IPS DF 6.9 (cell line): ENCODE measurements around the gene XIRP1.

Source experiments
- DNase-seq: peaks from one replicate; pipeline ENCODE4 v3.0.0-alpha.2; 2013; ENCODE audit warnings: low read depth, low spot score
- H3K27ac ChIP-seq: one replicate; pipeline ENCODE4 v1.5.1; 2013; ENCODE audit warnings: low read length, control low read depth
- H3K27me3 ChIP-seq: 2 replicates; pipeline ENCODE4 v1.6.1; 2013; ENCODE audit warnings: mild to moderate bottlenecking, low read length; ENCODE audit not compliant: control insufficient read depth, insufficient read depth
- H3K36me3 ChIP-seq: 2 replicates; pipeline ENCODE4 v1.6.1; 2013; ENCODE audit warnings: low read length; ENCODE audit not compliant: control insufficient read depth, insufficient read depth
- H3K4me1 ChIP-seq: 2 replicates; pipeline ENCODE4 v1.6.1; 2013; ENCODE audit warnings: low read length; ENCODE audit not compliant: control insufficient read depth, insufficient read depth
- H3K4me3 ChIP-seq: 2 replicates; pipeline ENCODE4 v1.5.1; 2013; ENCODE audit warnings: mild to moderate bottlenecking, low read length
- H3K9me3 ChIP-seq: 2 replicates; pipeline ENCODE4 v1.6.1; 2013; ENCODE audit warnings: low read length, inconsistent platforms; ENCODE audit not compliant: control insufficient read depth, insufficient read depth
- WGBS: extraction: QIAGEN DNeasy Blood & Tissue Kit; methylation state at CpG from one replicate; pipeline ENCODE4 v1.1.7; 2013; ENCODE audit warnings: mixed read lengths, missing lambda C conversion rate; ENCODE audit not compliant: insufficient read length, insufficient coverage; 5-methylcytosine and 5-hydroxymethylcytosine counted together

Gene XIRP1

DNA sequence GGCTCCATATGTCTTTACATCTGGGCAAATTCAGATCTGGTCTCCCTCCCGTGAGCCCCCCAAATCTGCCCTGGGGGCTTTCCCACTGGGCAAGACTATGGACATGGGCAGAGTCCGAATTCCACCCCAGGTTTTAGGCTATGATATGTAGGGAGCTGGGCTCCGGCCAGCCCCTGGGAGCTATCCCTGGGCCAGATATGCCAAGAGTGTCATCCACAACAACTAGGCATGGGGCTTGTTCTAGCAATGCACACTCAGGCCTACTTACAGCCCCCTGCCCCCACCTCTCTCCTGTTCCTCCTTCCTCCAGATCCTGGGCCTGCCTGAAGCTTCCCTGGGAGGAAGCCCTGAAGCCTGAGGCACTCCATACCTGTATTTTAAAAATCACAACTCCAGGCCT, 622 bp downstream of the XIRP1 start:
- Histone ChIP-seq H3K4me3 (no peak overlapping the region), H3K9me3 (no peaks in the 10 kb centered on the region), H3K27me3 (no peaks in the 10 kb centered on the region), H3K4me1 (0 out of 2 replicates have a peak, but pooled peaks cover 2% of the 10 kb centered on the region), H3K36me3 (no peaks in the 10 kb centered on the region), H3K27ac (no peak overlapping the region)
- no peak for DNase-seq
- no CpG with 5 or more reads among the region's 3 CpGs for WGBS

DNA sequence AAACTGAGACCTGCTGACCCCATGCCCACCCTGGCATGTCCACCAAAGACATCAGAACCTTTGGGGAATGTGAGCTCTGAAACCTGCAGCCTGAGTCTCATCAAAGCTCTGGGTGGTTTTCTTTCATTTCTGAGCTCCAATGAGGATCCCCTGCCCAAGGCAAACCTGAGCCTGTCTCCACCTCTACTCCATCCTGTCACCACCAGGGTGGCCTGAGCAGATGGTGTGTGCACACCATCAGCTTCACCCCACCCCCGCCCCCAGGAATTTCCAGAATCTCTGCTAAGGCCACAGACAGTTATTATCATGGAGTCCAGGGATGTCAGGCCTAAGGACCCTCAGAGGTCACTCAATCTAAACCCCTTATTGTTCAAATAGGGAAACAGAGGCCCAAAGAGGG, 1.3 kb downstream of the XIRP1 start:
- Histone ChIP-seq H3K27ac (no peak overlapping the region), H3K9me3 (no peaks in the 10 kb centered on the region), H3K4me3 (no peak overlapping the region), H3K27me3 (no peaks in the 10 kb centered on the region), H3K36me3 (no peaks in the 10 kb centered on the region), H3K4me1 (no peaks in the 10 kb centered on the region)
- WGBS, result no CpG with 5 or more reads among the region's 1 CpG
- DNase-seq, result no peak

GRCh38 chr3:39190281-39191025, 1.9 kb downstream of the XIRP1 start:
- Histone ChIP-seq H3K27me3 (no peaks in the 10 kb centered on the region), H3K27ac (no peak overlapping the region), H3K4me3 (no peak overlapping the region), H3K36me3 (no peaks in the 10 kb centered on the region), H3K4me1 (no peaks in the 10 kb centered on the region), H3K9me3 (no peaks in the 10 kb centered on the region)
- no CpG with 5 or more reads among the region's 7 CpGs for WGBS
- DNase-seq, result no peak

GRCh38 chr3:39189959-39190269, 2.5 kb downstream of the XIRP1 start:
- H3K27ac ChIP-seq, result no peak overlapping the region
- WGBS, result no CpG with 5 or more reads among the region's 5 CpGs
- peak; percentile 66 for DNase-seq

DNA sequence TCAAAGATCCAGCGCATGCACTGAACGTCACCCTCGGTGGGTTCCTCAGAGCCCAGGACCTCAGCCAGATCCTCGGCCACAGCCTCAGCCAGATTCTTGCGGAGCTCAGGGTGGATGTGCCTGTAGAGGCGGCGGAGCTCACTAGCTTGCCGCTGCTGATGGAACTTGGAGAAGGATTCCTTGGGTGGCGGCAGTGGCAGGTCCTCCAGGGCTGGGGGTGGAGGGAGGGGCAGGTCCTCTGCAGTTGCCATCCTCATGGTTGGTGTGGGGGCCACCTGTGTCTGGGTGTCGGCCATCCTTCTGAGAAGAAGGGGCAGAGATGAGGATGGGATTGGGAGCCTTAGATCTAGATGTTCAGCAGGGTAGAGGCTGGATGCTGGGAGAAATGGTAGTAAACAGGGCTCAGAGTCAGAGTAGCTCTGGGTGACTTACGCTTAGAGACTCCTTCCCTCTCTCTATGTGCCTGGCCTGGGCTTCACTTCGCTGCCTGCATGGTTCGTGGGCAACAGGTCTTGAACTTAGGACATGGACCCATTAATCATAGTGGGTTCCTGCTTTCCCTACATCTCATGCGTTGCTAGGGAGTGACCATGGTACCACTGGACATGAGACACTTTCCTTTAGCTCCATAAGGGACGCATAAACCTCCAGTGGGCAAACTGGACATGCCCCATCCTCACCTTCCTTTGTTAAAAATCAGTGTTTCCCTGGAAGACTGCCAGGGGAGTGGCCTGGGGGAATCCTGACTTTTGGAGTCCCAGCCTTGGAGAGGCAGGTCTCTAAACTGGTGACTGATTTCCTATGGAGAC, 3.0 kb downstream of the XIRP1 start:
- H3K4me3 ChIP-seq, result no peak overlapping the region
- H3K27ac ChIP-seq, result no peak overlapping the region
- H3K27me3 ChIP-seq, result no peaks in the 10 kb centered on the region
- no CpG with 5 or more reads among the region's 15 CpGs for WGBS
- no peaks in the 10 kb centered on the region for H3K4me1 ChIP-seq
- no peaks in the 10 kb centered on the region for H3K36me3 ChIP-seq
- no peaks in the 10 kb centered on the region for H3K9me3 ChIP-seq
- DNase-seq, result no peak

More at GRCh38 chr3:39189959-39190269, 2.5 kb downstream of the XIRP1 start:
- Histone ChIP-seq H3K4me1 (no peaks in the 10 kb centered on the region), H3K36me3 (no peaks in the 10 kb centered on the region), H3K27me3 (no peaks in the 10 kb centered on the region), H3K4me3 (no peak overlapping the region), H3K9me3 (no peaks in the 10 kb centered on the region)

GRCh38 chr3:39188271-39189149, 3.9 kb downstream of the XIRP1 start:
- WGBS, result no CpG with 5 or more reads among the region's 35 CpGs

DNA sequence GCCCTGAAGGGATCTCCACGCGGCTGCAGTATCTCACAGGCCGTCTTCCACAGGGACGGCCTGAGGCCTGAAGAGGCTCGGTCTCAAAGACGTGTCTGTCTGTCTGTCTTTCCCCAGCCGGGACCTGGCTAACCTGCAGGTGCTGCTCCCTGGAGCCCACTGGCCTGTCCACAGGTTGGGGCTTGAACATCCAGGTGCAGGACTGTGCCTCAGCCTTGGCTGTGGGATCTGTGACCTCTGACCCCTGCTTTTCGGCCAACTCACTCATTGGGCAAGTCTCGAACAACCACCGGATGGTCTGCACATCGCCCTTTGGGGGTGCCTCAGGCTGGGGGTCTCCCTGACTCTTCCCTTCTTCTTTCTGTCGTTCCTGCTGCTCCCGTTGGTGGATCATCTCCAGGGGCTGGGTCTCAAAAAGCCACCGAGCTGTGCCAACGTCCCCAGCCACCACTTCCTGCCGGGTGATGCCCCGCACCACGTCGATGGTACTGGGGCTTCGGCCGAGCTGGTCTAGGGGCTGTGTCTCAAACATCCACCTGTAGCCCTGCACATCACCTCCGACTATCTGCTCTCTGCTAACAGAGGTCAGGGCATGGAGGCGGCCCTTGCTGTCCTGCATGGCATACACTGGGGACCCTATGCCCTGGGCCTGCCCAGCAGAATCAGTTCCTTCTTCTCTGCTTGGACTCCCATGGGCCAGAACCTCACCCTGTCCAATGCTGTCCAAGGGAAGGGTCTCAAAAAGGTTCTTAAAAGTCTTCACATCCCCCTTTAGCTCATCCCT, 4.8 kb downstream of the XIRP1 start:
- Histone ChIP-seq H3K4me1 (no peaks in the 10 kb centered on the region), H3K36me3 (no peaks in the 10 kb centered on the region), H3K4me3 (no peak overlapping the region), H3K9me3 (no peaks in the 10 kb centered on the region), H3K27ac (no peak overlapping the region), H3K27me3 (no peaks in the 10 kb centered on the region)
- DNase-seq, result no peak
- no CpG with 5 or more reads among the region's 23 CpGs for WGBS

More at GRCh38 chr3:39188271-39189149, 3.9 kb downstream of the XIRP1 start:
- Histone ChIP-seq H3K27me3 (no peaks in the 10 kb centered on the region), H3K36me3 (no peaks in the 10 kb centered on the region), H3K4me3 (no peak overlapping the region), H3K4me1 (no peaks in the 10 kb centered on the region), H3K9me3 (no peaks in the 10 kb centered on the region), H3K27ac (no peak overlapping the region)
- DNase-seq, result no peak

GRCh38 chr3:39186692-39187151, 5.7 kb downstream of the XIRP1 start:
- H3K27me3 ChIP-seq, result no peaks in the 10 kb centered on the region

DNA sequence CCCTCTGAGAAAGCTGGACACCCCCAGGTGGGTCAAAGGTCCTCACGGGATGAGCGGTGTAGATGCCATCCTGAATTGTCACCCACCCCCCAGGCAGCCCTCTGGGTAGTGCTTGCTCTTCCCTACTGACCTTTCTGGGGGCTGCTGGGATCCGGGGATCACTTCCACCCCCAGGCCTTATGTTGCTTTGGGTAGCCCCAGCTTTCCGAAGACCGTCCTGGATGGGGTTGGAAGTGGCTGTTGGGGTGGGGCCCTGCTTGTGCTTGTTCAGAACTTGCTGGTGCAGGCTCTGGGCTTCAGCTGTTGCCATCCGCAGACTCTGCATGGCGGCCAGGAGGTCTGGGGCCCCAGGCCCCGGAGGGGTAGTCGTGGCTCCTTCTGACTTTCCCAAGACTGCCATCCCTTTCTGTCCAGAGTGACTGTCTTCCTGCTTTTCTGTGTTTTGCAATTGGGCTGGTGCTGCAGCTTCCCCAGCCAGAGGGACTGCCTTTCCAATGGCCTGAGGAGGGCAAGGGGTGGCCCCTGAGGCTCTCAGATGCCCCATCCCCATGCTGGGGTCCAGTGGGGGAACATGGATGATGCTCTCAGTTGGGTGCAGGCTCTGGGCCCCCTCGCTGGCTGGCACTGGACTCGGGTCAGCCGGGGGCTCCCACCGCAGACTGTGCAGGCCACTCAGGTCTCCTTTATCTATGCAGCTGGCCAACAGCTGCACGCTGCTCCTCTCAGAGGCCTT, 6.3 kb downstream of the XIRP1 start:
- Histone ChIP-seq H3K9me3 (no peaks in the 10 kb centered on the region), H3K27ac (no peak overlapping the region), H3K4me1 (peaks cover 2% of the 10 kb centered on the region; the same call in 1 of the 2 replicates), H3K27me3 (no peaks in the 10 kb centered on the region), H3K4me3 (no peak overlapping the region), H3K36me3 (no peaks in the 10 kb centered on the region)
- WGBS, result no CpG with 5 or more reads among the region's 14 CpGs
- DNase-seq, result no peak

More at GRCh38 chr3:39186692-39187151, 5.7 kb downstream of the XIRP1 start:
- Histone ChIP-seq H3K4me3 (no peak overlapping the region), H3K9me3 (no peaks in the 10 kb centered on the region), H3K4me1 (peaks cover 2% of the 10 kb centered on the region; the same call in 1 of the 2 replicates), H3K27ac (no peak overlapping the region), H3K36me3 (no peaks in the 10 kb centered on the region)
- WGBS, result no CpG with 5 or more reads among the region's 11 CpGs
- no peak for DNase-seq
